NCI-H345 treated with DMSO at 0.1 percent for 48 hours (cell line): Measurements from ENCODE around the gene SND1.

Source experiments
- DNase-seq: peaks from one replicate; lab custom pipeline; 2025; ENCODE audit not compliant: unreplicated experiment; lab: John Stamatoyannopoulos, UW

The SND1 gene

DNA sequence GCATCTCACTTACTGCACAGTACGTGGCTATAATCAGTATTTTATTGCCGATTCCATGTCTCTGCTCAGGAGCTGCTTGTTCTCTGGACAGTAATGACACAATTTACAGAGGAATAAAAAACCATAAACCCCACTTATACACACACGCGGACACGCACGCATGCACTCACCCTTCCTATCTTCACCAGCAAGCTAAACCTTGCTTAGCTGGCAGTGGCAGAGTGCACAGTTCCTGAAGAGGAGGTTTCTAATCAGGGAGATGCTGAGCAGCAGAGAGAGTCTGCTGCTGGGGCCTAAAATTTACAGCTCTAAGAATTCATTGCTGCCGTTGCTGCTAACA is 66.3 kb downstream of the SND1 start:
- no peak for DNase-seq

GRCh38 chr7:127726476-127726875 is 74.5 kb downstream of the SND1 start:
- DNase-seq: peak; percentile 9

DNA sequence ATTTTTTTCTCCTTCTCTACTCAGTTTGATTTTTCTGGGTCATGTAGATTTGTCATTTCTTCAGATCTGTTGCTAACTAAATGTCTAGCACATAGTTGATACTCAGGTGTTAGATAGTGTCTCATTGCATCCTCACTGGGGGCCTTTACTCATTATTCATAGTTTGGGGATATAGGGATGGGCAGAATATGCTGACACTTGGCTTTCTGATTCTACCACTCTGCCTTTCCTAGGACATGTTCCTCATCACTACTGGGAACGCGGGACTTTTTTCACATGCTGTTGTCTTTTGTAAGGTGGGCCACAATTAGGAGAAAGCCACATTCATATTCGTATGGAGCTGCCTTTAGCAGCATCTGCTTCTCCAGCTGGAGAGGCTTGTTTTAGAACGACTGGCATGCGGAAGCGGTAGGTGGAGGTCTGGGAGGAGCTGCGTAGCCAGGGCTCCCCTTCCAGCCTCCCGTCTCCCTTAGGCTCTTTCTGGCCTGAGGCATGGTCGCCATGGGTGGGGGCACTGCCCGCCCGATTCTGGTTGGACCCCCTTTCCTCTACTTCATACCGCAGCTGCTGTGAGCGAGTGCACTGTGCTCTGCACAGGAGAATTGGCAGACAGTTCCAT is 78.8 kb downstream of the SND1 start:
- DNase-seq: no peak

DNA sequence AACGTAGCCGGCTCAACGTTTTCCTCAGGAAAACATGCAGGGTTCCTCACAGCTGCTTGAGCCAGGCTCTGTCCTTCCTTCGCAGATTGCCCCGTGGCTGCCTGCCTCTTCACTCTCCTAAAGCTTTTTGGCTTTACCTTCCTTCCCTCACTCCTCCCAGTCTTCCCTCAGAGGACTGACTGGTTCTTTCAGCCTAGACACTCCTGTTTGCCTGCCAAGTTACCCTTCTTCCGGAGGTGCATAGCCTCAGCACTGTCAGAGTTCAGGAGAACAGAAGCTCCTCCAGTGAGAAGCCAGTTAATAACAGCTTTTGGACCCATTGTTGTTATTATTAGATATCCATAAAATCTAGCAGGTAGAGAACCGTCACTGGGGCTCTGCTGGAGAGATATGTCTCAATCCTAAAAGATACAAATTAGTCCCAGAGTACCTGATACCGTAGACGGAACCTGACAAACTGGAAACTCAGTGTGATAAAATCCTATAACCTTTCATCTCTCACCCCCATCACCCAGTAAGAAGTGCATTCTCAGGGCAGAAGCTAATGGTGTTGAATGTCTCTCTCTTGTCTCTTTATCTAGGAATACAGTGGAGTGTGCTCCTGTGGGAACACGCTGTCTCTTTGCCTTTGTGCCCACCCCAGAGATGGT is 79.6 kb downstream of the SND1 start:
- no peak for DNase-seq

DNA sequence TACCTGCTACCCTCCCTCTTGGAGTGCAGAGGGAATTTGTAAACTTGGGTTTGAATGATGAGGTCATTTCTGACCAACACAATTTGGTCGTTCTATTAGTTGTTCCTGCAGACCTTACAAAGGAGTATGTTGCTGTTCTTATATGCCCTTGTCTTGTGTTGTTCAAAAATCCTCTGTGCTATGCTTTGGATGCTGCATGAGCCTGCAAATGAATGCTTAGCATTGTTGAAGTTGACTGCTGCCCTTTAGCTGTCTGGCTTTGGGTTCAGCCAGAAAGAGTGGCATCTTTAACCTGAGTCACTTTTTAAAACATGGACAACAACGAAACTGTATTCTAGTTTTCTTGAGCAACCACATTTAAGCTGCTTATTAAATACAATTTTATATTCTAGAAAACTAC is 80.3 kb downstream of the SND1 start:
- DNase-seq: no peak

- no peak for DNase-seq
These were observed 82.0 kb downstream of the SND1 start for GRCh38 chr7:127733986-127734385.

DNA sequence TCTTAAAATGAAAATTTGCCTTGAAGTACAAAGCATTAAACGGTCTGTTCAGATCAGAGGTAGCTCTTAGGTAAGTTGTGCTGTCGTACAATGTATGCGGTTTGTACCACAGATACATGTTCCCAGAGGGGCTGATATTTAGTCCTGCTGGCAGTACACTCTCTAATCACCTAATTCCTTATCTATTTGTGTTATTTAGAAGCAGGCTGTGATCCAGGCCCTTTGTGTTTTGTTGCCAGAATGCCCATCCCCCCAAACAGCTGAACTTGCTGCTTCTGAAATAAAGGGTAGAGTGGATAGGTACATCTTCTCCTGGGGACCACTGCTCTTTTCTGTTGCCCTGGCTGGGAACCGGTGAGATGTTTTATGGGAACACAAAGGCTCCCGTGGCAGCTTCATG is 84.5 kb downstream of the SND1 start:
- DNase-seq: no peak

DNA sequence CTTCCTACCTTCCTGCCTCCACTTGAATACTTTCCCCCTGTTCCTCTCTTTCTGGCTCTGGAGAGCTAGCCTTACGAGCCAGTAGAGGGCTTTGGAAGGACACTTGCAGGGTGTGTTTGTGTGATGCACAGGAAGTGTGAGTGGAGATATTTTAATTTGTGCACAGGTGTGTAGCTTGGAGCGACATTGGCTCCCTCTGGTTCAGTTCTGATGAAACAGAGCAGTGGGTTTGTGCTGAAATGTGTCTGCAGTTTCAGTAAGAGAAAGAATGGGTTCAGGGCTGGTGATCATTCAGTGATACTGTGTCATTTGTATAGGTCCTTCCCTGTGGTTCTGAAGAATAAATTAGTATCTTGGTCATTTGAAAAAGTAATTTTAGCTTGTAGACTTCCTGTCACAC is 86.9 kb downstream of the SND1 start:
- DNase-seq: no peak

GRCh38 chr7:127741764-127742375 is 89.9 kb downstream of the SND1 start:
- DNase-seq: no peak

GRCh38 chr7:127745445-127745844 is 93.5 kb downstream of the SND1 start:
- no peak for DNase-seq

- no peak for DNase-seq
These were observed 99.1 kb downstream of the SND1 start for GRCh38 chr7:127751062-127751461.

DNA sequence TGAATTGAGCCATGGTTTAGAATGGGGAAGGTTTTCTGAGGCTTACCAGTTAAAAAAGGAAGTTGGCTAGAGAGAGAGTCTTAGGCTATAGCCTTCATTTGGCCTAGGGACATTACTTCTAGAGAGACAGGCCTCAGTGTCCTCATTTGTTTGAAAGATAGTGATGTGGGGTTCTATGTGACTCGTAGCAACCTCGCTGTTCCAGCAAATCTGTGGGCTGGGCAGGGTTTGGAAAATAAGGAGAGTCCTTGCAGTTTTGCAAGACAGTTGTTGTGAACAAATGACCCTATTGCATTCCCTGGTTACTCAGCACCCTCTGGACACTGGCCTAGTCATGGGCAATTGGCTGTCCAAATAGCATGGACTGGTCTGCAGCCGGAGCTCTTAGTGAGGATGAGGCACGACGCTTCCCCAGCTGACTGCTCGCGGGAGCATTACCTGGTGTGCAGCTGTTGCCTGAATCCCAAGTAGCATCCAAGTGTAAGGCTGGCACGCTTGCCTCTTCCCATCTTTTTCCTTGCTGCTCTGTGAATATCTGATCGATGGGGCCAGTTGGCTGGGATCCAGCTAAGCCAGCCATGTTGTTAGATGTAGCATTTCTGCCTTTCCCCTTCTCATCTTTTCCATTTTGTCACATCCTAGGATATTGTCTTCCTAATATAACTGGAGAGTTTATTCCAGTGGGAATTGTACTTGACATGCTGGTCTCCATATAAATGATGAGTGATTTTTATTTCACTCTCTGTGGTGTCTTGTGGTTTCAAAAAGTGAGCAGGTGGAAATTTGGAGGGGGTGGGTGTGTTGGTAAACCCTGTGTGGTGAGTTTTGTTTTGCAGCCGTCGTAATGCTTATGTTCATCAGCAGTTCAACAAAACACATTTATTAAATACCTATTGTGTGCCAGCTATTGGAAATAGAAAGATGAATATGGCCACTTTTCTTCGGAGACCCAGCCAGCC is 99.8 kb downstream of the SND1 start:
- DNase-seq: no peak

DNA sequence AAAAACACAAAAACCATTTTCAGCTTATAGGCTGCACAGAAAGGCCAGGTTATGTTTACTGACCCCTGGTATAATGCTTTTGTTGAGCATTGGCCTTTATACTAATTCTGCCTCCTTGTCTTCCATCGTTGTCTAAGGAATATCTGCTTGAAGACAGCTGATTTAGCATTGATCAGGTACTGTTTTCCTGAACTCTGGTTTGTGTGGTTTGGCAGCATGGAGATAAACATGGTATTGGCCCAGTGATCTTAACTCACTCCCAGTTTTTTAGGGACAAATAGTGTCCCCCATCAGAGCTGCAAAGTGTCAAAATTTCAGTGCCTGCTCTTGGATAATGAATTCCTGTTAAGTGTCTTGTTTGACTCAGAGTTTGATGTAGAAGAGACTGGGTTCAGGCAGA is 100.8 kb downstream of the SND1 start:
- DNase-seq: no peak

DNA sequence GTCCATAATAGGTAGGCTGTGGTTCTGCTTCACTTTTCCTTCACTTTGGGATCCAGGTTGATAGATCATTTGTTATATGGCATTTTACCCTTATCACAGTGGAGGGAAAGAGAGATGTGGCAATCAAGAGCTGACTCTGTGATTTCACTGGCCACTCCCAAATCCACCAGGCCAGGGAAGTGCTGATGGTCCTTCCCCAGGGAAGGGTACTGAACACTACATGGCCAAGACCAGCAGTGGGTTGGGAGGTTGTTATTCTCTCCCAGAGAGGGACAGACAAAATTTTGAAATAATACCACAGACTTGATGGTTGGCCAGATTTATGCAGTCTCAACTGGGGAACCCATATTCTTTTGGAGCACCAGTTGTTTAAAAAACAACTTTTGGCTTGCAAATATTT is 102.5 kb downstream of the SND1 start:
- DNase-seq: no peak

DNA sequence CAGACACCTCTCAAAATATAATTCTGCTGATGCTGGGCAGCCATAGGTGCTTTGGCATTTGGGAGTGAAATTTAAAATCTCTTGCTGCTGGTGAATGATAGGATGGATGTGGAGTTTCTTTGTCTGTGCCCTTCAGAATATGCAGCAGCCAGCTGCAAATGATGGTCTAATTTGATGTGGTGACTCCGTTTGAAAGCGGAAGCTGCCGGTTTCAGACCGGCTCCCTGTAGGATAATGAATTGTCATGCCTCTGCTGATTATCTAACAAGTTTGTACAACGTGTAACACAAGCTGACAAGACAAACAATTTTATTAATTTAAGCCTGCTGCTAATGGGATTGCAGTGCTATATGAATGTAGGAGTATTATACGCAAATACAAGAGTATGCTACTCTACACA is 103.5 kb downstream of the SND1 start:
- no peak for DNase-seq

- DNase-seq: no peak
These were observed 104.0 kb downstream of the SND1 start for GRCh38 chr7:127755965-127756364.

DNA sequence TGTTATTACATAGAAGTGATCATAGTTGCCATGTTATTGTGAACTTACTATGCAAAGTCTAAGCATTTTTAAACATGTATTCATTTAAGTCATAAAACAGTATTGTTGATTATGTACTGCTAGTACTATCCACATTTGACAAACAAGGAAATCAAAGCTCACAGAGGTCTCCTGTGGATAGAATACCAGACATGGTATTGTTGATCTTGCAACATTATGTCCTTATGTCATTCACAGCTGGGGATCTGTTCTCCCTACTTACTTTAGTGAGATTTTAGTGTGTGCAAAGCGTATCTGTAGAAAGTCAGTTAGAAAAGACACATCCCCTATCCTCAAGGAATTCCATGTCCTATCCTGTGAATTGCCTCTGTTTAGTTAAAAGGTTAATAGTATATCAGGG is 106.1 kb downstream of the SND1 start:
- DNase-seq: no peak

GRCh38 chr7:127758845-127759244 is 106.9 kb downstream of the SND1 start:
- no peak for DNase-seq

GRCh38 chr7:127759945-127760421 is 108.0 kb downstream of the SND1 start:
- DNase-seq: no peak

DNA sequence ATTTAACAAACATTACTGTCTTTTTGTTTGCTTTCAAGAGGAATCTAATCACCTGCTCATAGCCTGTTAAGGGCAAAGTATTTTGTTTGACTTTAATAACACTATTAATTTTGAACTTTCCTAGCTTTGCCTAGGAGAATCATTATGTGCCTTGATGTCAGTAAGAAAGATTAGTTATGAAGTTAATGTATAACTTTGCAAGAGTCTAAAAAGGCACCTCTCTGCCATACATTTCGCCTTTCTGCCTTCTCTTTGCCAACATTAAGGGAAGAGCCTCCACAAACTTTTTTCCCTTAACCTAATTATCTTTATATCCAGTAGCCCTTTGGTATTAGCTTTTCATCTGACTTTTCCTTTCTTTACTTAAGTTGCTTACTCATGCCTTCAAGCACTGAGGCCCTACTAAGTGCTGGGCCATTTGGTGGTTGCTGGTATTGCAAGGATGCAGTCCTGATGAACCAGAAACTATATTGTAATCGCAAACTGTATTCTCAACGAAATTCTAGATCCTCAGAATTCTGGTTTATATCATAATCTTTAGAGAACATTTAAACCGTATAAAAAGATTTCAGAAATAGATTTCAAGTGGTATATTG is 108.5 kb downstream of the SND1 start:
- DNase-seq: no peak

GRCh38 chr7:127761196-127761595 is 109.2 kb downstream of the SND1 start:
- no peak for DNase-seq
